OCI-LY1 (cell line): Measurements from ENCODE around the gene MEIOSIN.

Experiments
- H2AFZ ChIP-seq: fragments of 200-600 bp; sonication (generic), shearing (Covaris generic); 2 replicates; pipeline ENCODE4 v1.6.0; 2014; ENCODE audit warnings: antibody characterized with exemption, mild to moderate bottlenecking, low read length
- H3F3A ChIP-seq: fragments of 200-600 bp; sonication (generic), shearing (Covaris generic); 2 replicates; pipeline ENCODE4 v1.6.0; 2014; ENCODE audit warnings: mild to moderate bottlenecking, antibody characterized with exemption, low read length, moderate library complexity; ENCODE audit not compliant: insufficient read depth
- H3K27ac ChIP-seq: fragments of 200-600 bp; sonication (generic); 2 replicates; pipeline ENCODE4 v1.5.1; 2014; ENCODE audit warnings: low read length, mixed run types, mild to moderate bottlenecking, low read depth; ENCODE audit not compliant: poor library complexity, severe bottlenecking
- H3K27me3 ChIP-seq: fragments of 200-600 bp; sonication (generic); 2 replicates; pipeline ENCODE4 v1.6.0; 2014; ENCODE audit warnings: antibody characterized with exemption, mild to moderate bottlenecking, low read length, moderate library complexity; ENCODE audit not compliant: insufficient read depth
- H3K36me3 ChIP-seq: fragments of 200-600 bp; sonication (generic); 2 replicates; pipeline ENCODE4 v1.6.1; 2014; ENCODE audit warnings: mild to moderate bottlenecking, antibody characterized with exemption, low read length, moderate library complexity, mixed read lengths; ENCODE audit not compliant: insufficient read depth
- H3K4me1 ChIP-seq: fragments of 200-600 bp; sonication (generic); 2 replicates; pipeline ENCODE4 v1.5.1; 2014; ENCODE audit warnings: mild to moderate bottlenecking, low read length, moderate library complexity; ENCODE audit not compliant: insufficient read depth, severe bottlenecking
- H3K4me2 ChIP-seq: fragments of 200-600 bp; sonication (generic), shearing (Covaris generic); 2 replicates; pipeline ENCODE4 v1.6.1; 2014; ENCODE audit warnings: low read length
- H3K4me3 ChIP-seq: fragments of 200-600 bp; sonication (generic); 2 replicates; pipeline ENCODE4 v1.5.1; 2014; ENCODE audit warnings: low read length, low read depth, mild to moderate bottlenecking, mixed read lengths; ENCODE audit not compliant: poor library complexity, severe bottlenecking
- H3K79me2 ChIP-seq: fragments of 200-600 bp; shearing (Covaris generic); 2 replicates; pipeline ENCODE4 v1.6.1; 2016; ENCODE audit warnings: mixed run types, low read length, mixed read lengths; ENCODE audit not compliant: insufficient read depth
- H3K9ac ChIP-seq: fragments of 200-600 bp; sonication (generic), shearing (Covaris generic); 2 replicates; pipeline ENCODE4 v1.6.1; 2014; ENCODE audit warnings: mild to moderate bottlenecking, low read length, mixed read lengths
- H3K9me2 ChIP-seq: fragments of 200-600 bp; sonication (generic), shearing (Covaris generic); 2 replicates; pipeline ENCODE4 v1.6.1; 2014; ENCODE audit warnings: low read depth, mild to moderate bottlenecking, low read length, mixed read lengths
- H3K9me3 ChIP-seq: fragments of 200-600 bp; shearing (Covaris generic); 2 replicates; pipeline ENCODE4 v1.6.1; 2014; ENCODE audit warnings: low read length, mixed read lengths
- H4K20me1 ChIP-seq: fragments of 200-600 bp; sonication (generic), shearing (Covaris generic); 2 replicates; pipeline ENCODE4 v1.6.0; 2016; ENCODE audit warnings: mild to moderate bottlenecking, low read length; ENCODE audit not compliant: insufficient read depth
- CTCF ChIP-seq: fragments of 200-600 bp; sonication (generic), shearing (Covaris generic); IDR thresholded peaks from 2 replicates; pipeline ENCODE4 v1.5.1; 2017; ENCODE audit warnings: mild to moderate bottlenecking, antibody characterized with exemption, low read length, moderate library complexity, mixed read lengths
- EZH2 ChIP-seq: fragments of 200-600 bp; sonication (generic), shearing (Covaris generic); IDR thresholded peaks from 2 replicates; pipeline ENCODE4 v1.8.0; 2017; ENCODE audit warnings: borderline replicate concordance, mixed run types, mild to moderate bottlenecking, antibody characterized with exemption, low read length, moderate library complexity, mixed read lengths

MEIOSIN gene

GRCh38 chr19:45742969-45743368, 9.7 kb downstream of the MEIOSIN start:
- H3K4me1 ChIP-seq = no peaks in the 10 kb centered on the region
- TF ChIP-seq CTCF (no peak), EZH2 (no peak)
- H3K4me3 ChIP-seq = no peak overlapping the region
- H3K79me2 ChIP-seq = no peaks in the 10 kb centered on the region
- H3K4me2 ChIP-seq = no peak overlapping the region
- H3K27me3 ChIP-seq = peaks cover 11% of the 10 kb centered on the region; the same call in 1 of the 2 replicates
- H3F3A ChIP-seq = no peaks in the 10 kb centered on the region
- no peaks in the 10 kb centered on the region for H4K20me1 ChIP-seq
- H3K9me2 ChIP-seq = no peaks in the 10 kb centered on the region
- no peak overlapping the region for H2AFZ ChIP-seq
- no peaks in the 10 kb centered on the region for H3K36me3 ChIP-seq
- no peak overlapping the region for H3K9ac ChIP-seq
- no peaks in the 10 kb centered on the region for H3K9me3 ChIP-seq
- no peak overlapping the region for H3K27ac ChIP-seq

GRCh38 chr19:45745606-45746005, 12.4 kb downstream of the MEIOSIN start:
- no peaks in the 10 kb centered on the region for H3F3A ChIP-seq
- peaks cover 11% of the 10 kb centered on the region; the same call in 1 of the 2 replicates for H3K27me3 ChIP-seq
- no peaks in the 10 kb centered on the region for H3K79me2 ChIP-seq
- no peaks in the 10 kb centered on the region for H3K36me3 ChIP-seq
- TF ChIP-seq EZH2 = no peak
- no peak for TF ChIP-seq CTCF
- no peaks in the 10 kb centered on the region for H3K4me1 ChIP-seq
- no peak overlapping the region for H3K4me2 ChIP-seq
- H3K27ac ChIP-seq = no peak overlapping the region
- H4K20me1 ChIP-seq = no peaks in the 10 kb centered on the region
- no peak overlapping the region for H3K9ac ChIP-seq
- H3K9me3 ChIP-seq = no peaks in the 10 kb centered on the region
- no peak overlapping the region for H2AFZ ChIP-seq
- no peak overlapping the region for H3K4me3 ChIP-seq
- H3K9me2 ChIP-seq = no peaks in the 10 kb centered on the region

- Histone ChIP-seq H3K79me2 (no peaks in the 10 kb centered on the region), H3K27ac (no peak overlapping the region), H3K9me3 (no peaks in the 10 kb centered on the region), H2AFZ (no peak overlapping the region), H3K4me2 (no peak overlapping the region), H4K20me1 (no peaks in the 10 kb centered on the region), H3F3A (no peaks in the 10 kb centered on the region), H3K4me3 (no peak overlapping the region), H3K27me3 (peaks cover 11% of the 10 kb centered on the region; the same call in 1 of the 2 replicates), H3K9me2 (no peaks in the 10 kb centered on the region), H3K9ac (no peak overlapping the region), H3K4me1 (no peaks in the 10 kb centered on the region), H3K36me3 (no peaks in the 10 kb centered on the region)
- no peak for TF ChIP-seq EZH2
- no peak for TF ChIP-seq CTCF
Observed at GRCh38 chr19:45746866-45747265, 13.6 kb downstream of the MEIOSIN start.
